A673 (cell line): ENCODE results near the gene ISY1. TPM values are rescaled to one million over a fixed set of nuclear protein-coding genes. Genes with fewer than 3 reads are reported as not detected.
"Not testable (repeated sequence)": the region's sequence is repeated elsewhere in the genome, so short reads cannot be mapped to it uniquely, and the experiment has no call there.

Experiments used
- BruUV-seq: library from RNA; stranded (reverse); fragments of 400-500 nt; replicated peaks from 2 replicates; lab custom pipeline; 2021; lab: Mats Ljungman, UMichigan
- CTCF ChIA-PET: fragments of 300-600 bp; sonication (Branson Sonifier 250); formaldehyde crosslinking; loops from one replicate; lab custom pipeline; 2022; ENCODE audit warnings: antibody characterized with exemption; lab: Charles Lee
- POLR2A ChIA-PET: fragments of 300-600 bp; sonication (Branson Sonifier 250); formaldehyde crosslinking; loops from one replicate; lab custom pipeline; 2022; ENCODE audit warnings: antibody characterized with exemption; ENCODE audit not compliant: low non-redundant PET; lab: Charles Lee
- DNase-seq: peaks from one replicate; pipeline ENCODE4 v3.0.0-alpha.2; 2015; ENCODE audit warnings: low spot score
- H3K27ac ChIP-seq: fragments of 200-600 bp; sonication (generic); 2 replicates; pipeline ENCODE4 v1.5.1; 2016; ENCODE audit warnings: mixed run types, low read depth, mild to moderate bottlenecking, mixed read lengths, antibody characterized with exemption, low read length; ENCODE audit not compliant: poor library complexity, severe bottlenecking
- H3K27me3 ChIP-seq: fragments of 200-600 bp; sonication (generic); replicated peaks from 2 replicates; pipeline ENCODE4 v1.6.1; 2017; ENCODE audit warnings: mixed run types, low read depth, mild to moderate bottlenecking, mixed read lengths, antibody characterized with exemption, low read length; ENCODE audit not compliant: insufficient read depth, poor library complexity
- H3K36me3 ChIP-seq: fragments of 200-600 bp; sonication (generic); 2 replicates; pipeline ENCODE4 v1.6.1; 2016; ENCODE audit warnings: mixed run types, mild to moderate bottlenecking, mixed read lengths, antibody characterized with exemption, low read length; ENCODE audit not compliant: insufficient read depth, poor library complexity, severe bottlenecking
- H3K4me1 ChIP-seq: fragments of 200-600 bp; sonication (generic); 2 replicates; pipeline ENCODE4 v1.6.1; 2017; ENCODE audit warnings: mixed run types, mild to moderate bottlenecking, mixed read lengths, antibody characterized with exemption, low read length; ENCODE audit not compliant: insufficient read depth, poor library complexity, severe bottlenecking
- H3K4me3 ChIP-seq: fragments of 200-600 bp; sonication (generic); 2 replicates; pipeline ENCODE4 v1.5.1; 2016; ENCODE audit warnings: low read depth, mixed run types, mild to moderate bottlenecking, mixed read lengths, low read length; ENCODE audit not compliant: poor library complexity, severe bottlenecking
- H3K9me3 ChIP-seq: fragments of 200-600 bp; sonication (generic); 2 replicates; pipeline ENCODE4 v1.6.1; 2016; ENCODE audit warnings: mixed run types, low read depth, mild to moderate bottlenecking, mixed read lengths, antibody characterized with exemption, low read length; ENCODE audit not compliant: poor library complexity, severe bottlenecking
- EZH2 ChIP-seq: fragments of 200-600 bp; sonication (generic); IDR thresholded peaks from 2 replicates; pipeline ENCODE4 v1.6.1; 2017; ENCODE audit warnings: borderline replicate concordance, low read depth, mild to moderate bottlenecking, mixed read lengths, antibody characterized with exemption, low read length; ENCODE audit not compliant: poor library complexity, severe bottlenecking
- intact Hi-C: fragments of 100-400 bp; cut with micrococcal nuclease; formaldehyde crosslinking; loops from one replicate; pipeline ENCODE4 v1.10.0; 2022; ENCODE audit not compliant: unreplicated experiment
- total RNA-seq: library from RNA; stranded (reverse); gene quantifications from 2 replicates; pipeline ENCODE4 v1.2.3, GENCODE V29; 2021
- TF ChIP-seq, protein P1 (sequence below): fragments of 300-800, 200-600 bp; sonication (generic); conservative IDR thresholded peaks from 2 replicates; pipeline ENCODE4 v1.5.1; 2017; ENCODE audit warnings: low read depth, mild to moderate bottlenecking, antibody characterized with exemption, low read length, moderate library complexity, mixed read lengths

Gene ISY1
- total RNA-seq, 1 experiment from 2014 or later = 46.2 TPM

DNA sequence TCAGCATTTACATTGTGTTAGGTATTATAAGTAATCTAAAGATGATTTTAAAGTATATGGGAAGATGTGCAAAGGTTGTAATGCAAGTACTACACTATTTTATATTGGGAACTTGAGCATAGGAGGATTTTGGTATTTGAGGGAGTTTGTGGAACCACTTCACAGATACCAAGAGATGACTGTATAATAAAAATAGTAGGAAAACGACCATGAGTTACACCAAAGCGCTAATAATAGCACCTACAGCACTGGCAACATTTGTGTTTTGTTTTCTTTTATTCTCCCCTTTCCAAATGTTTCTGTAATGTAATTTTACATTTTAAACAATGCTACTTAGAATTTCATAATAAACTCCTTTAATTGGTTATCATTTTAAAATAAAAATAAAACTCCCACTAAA is 12.3 kb upstream of the ISY1 start:
- H3K4me3 ChIP-seq = no peak overlapping the region
- no TSS peak for BruUV-seq
- ChIA-PET CTCF (no interaction called here), POLR2A (interaction anchor here (0.6 kb wide), 1 partner anchor 8 kb away, joined by 4 read pairs; no protein-coding TSS in a partner anchor)
- intact Hi-C loops = no loop called here
- H3K4me1 ChIP-seq = no peaks in the 10 kb centered on the region
- TF ChIP-seq, protein P1, sequence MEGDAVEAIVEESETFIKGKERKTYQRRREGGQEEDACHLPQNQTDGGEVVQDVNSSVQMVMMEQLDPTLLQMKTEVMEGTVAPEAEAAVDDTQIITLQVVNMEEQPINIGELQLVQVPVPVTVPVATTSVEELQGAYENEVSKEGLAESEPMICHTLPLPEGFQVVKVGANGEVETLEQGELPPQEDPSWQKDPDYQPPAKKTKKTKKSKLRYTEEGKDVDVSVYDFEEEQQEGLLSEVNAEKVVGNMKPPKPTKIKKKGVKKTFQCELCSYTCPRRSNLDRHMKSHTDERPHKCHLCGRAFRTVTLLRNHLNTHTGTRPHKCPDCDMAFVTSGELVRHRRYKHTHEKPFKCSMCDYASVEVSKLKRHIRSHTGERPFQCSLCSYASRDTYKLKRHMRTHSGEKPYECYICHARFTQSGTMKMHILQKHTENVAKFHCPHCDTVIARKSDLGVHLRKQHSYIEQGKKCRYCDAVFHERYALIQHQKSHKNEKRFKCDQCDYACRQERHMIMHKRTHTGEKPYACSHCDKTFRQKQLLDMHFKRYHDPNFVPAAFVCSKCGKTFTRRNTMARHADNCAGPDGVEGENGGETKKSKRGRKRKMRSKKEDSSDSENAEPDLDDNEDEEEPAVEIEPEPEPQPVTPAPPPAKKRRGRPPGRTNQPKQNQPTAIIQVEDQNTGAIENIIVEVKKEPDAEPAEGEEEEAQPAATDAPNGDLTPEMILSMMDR = no peak
- TF ChIP-seq EZH2 = no peak
- no peaks in the 10 kb centered on the region for H3K27me3 ChIP-seq
- DNase-seq = no peak
- H3K9me3 ChIP-seq = no peaks in the 10 kb centered on the region
- peaks cover 60% of the 10 kb centered on the region for H3K36me3 ChIP-seq
- no peak overlapping the region for H3K27ac ChIP-seq

DNA sequence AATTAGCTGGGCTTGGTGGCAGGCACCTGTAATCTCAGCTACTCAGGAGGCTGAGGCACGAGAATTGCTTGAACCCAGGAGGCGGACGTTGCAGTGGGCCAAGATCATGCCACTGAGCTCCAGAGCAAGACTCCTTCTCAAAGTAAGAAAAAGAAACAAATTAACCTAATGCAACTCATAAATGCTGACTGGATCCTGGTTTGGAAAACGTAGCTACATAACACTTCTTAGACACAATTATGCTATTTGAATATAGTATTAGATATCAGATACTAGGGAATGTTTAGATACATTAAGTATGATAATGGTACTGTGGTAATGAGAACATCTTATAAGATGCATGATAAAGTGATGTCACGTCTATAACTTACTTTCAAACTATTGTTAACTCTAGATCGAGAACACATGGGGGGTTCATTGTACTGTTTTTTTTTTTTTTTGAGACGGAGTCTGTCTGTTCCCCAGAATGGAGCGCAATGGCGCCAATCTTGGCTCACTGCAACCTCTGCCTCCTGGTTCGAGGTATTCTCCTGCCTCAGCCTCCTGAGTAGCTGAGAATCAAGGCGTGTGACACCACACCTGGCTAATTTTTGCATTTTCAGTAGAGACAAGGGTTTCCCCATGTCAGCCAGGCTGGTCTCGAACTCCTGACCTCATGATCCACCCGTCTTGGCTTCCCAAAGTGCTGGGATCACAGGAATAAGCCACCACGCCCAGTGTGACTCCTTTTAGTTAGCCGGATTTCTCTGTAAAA is 5.9 kb upstream of the ISY1 start:
- intact Hi-C loops = no loop called here
- Histone ChIP-seq H3K36me3 (peaks cover 65% of the 10 kb centered on the region), H3K27ac (no peak overlapping the region), H3K9me3 (no peaks in the 10 kb centered on the region), H3K27me3 (no peaks in the 10 kb centered on the region), H3K4me3 (no peak overlapping the region), H3K4me1 (peaks cover 4% of the 10 kb centered on the region)
- no peak for TF ChIP-seq EZH2
- TF ChIP-seq, protein P1 = no peak
- DNase-seq = no peak
- BruUV-seq = no TSS peak
- ChIA-PET CTCF (no interaction called here), POLR2A (no interaction called here)

DNA sequence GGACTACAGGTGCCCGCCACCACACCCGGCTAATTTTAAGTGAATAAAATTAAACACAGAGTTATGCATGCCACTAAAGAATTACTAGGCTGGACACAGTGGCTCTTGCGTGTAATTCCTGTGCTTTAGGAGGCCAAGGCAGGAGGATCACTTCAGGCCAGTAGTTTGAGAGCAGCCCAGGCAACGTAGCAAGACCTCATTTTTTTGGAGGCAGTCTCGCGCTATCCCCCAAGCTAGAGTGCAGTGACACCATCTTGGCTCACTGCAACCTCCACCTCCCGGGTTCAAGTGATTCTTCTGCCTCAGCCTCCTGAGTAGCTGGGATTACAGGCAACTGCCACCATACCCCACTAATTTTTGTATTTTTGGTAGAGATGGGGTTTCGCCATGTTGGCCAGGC is 4.7 kb upstream of the ISY1 start:
- H3K27me3 ChIP-seq, H3K4me3 ChIP-seq, H3K4me1 ChIP-seq, BruUV-seq, DNase-seq, CTCF ChIA-PET, POLR2A ChIA-PET, H3K9me3 ChIP-seq, intact Hi-C loops, H3K27ac ChIP-seq: not testable (repeated sequence)
- H3K36me3 ChIP-seq = peaks cover 54% of the 10 kb centered on the region

DNA sequence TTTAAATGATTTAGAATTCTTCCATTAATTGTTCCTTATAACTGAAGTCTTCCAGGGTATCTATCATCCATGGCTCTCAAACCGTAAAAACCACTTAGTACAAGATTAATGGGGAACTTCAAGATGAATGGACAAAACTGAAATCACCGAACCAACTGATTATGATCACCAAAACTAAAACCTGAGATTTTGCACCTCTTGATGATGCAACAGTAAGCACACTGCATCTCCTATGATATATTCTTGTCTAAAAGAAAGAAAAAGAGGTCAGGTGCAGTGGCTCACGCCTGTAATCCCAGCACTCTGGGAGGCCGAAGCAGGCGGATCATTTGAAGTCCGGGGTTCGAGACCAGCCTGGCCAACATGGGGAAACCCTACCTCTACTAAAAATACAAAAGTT is 3.6 kb upstream of the ISY1 start:
- no TSS peak for BruUV-seq
- Histone ChIP-seq H3K36me3 (peaks cover 43% of the 10 kb centered on the region), H3K27me3 (no peaks in the 10 kb centered on the region), H3K4me3 (no peak overlapping the region), H3K4me1 (peaks cover 7% of the 10 kb centered on the region), H3K9me3 (no peaks in the 10 kb centered on the region), H3K27ac (no peak overlapping the region)
- intact Hi-C loops = no loop called here
- ChIA-PET CTCF (no interaction called here), POLR2A (interaction anchor here (0.6 kb wide), 1 partner anchor 140 kb away, joined by 5 read pairs; no protein-coding TSS in a partner anchor)
- TF ChIP-seq EZH2 = no peak
- TF ChIP-seq, protein P1 = no peak
- DNase-seq = no peak
